HepG2 (cell line): ENCODE measurements around the gene DLG4. TPM values are rescaled to one million over a fixed set of nuclear protein-coding genes. Genes with fewer than 3 reads are reported as not detected.

Experiments
- AHR ChIP-seq: IDR thresholded peaks from 2 replicates; pipeline ENCODE4 v1.6.1; 2018; ENCODE audit warnings: missing genetic modification reagents, missing compliant biosample characterization
- FOXK1 ChIP-seq: sonication (generic); formaldehyde crosslinking; IDR thresholded peaks from 2 replicates; pipeline ENCODE4 v1.4.0; 2020; ENCODE audit warnings: low read depth, missing genetic modification reagents, borderline replicate concordance
- KDM3A ChIP-seq: IDR thresholded peaks from 2 replicates; pipeline ENCODE4 v1.6.1; 2018; ENCODE audit warnings: low read depth, missing compliant biosample characterization
- PTBP1 ChIP-seq: fragments of 200-400 bp; formaldehyde crosslinking; IDR thresholded peaks from 2 replicates; pipeline ENCODE4 v1.6.1; 2018; ENCODE audit warnings: low read length, low read depth; ENCODE audit not compliant: poor library complexity, severe bottlenecking
- TARDBP ChIP-seq: sonication (generic); formaldehyde crosslinking; IDR thresholded peaks from 2 replicates; pipeline ENCODE4 v1.8.0; 2022; ENCODE audit warnings: mild to moderate bottlenecking, missing genetic modification reagents
- ZFP1 ChIP-seq: IDR thresholded peaks from 2 replicates; pipeline ENCODE4 v1.6.1; 2016
- ZMYM2 ChIP-seq: sonication (generic); formaldehyde crosslinking; IDR thresholded peaks from 2 replicates; pipeline ENCODE4 v1.8.0; 2022; ENCODE audit warnings: mild to moderate bottlenecking, missing genetic modification reagents
- ZNF598 ChIP-seq: sonication (generic); formaldehyde crosslinking; IDR thresholded peaks from 2 replicates; pipeline ENCODE4 v1.5.1; 2020; ENCODE audit warnings: mild to moderate bottlenecking, missing genetic modification reagents, borderline replicate concordance
- ZNF687 ChIP-seq: sonication (generic); formaldehyde crosslinking; IDR thresholded peaks from 2 replicates; pipeline ENCODE4 v1.5.1; 2020; ENCODE audit warnings: mild to moderate bottlenecking, missing genetic modification reagents, moderate library complexity
- ZNF782 ChIP-seq: sonication (generic); formaldehyde crosslinking; IDR thresholded peaks from 2 replicates; pipeline ENCODE4 v1.4.0; 2020; ENCODE audit warnings: missing genetic modification reagents, mild to moderate bottlenecking, borderline replicate concordance
- ZSCAN25 ChIP-seq: sonication (generic); formaldehyde crosslinking; IDR thresholded peaks from 2 replicates; pipeline ENCODE4 v1.8.0; 2022; ENCODE audit warnings: mild to moderate bottlenecking, missing genetic modification reagents
- polyA plus RNA-seq, 8 experiments: library from polyadenylated mRNA; depleted of rRNA in 3 of 8; stranded (reverse) in 7 of 8; unstranded in 1 of 8; fragments of >200 nt; fragmentation: Illumina TruSeq in 4 of 8; extraction: Trizol in 4 of 8; gene quantifications; 2 replicates each; pipeline versions ENCODE4 v1.2.1 to v1.2.3, GENCODE V29; 2011 to 2016; ENCODE audit warnings: low read depth in 4 of 8, missing spikeins in 1 of 8, mixed read lengths in 1 of 8; ENCODE audit not compliant: insufficient read depth in 1 of 8
- total RNA-seq, 5 experiments: library from RNA; depleted of rRNA; stranded (reverse); fragments of >200 nt; fragmentation: Illumina TruSeq; extraction: Trizol; gene quantifications; 2 replicates each; pipeline ENCODE4 v1.2.3, GENCODE V29; 2016; ENCODE audit warnings: low read depth in 1 of 5
- TF ChIP-seq, protein P1 (sequence below), 2 experiments: fragments of 450-650 bp in 1 of 2; sonication (generic) in 1 of 2; formaldehyde crosslinking in 1 of 2; IDR thresholded peaks; 2 replicates each; pipeline versions ENCODE4 v1.6.1 to v1.8.0; 2016 to 2022; ENCODE audit warnings: antibody characterized with exemption in 1 of 2, mild to moderate bottlenecking in 1 of 2, missing genetic modification reagents in 1 of 2
- TF ChIP-seq, protein P2 (sequence below): sonication (generic); formaldehyde crosslinking; IDR thresholded peaks from 2 replicates; pipeline ENCODE4 v1.4.0; 2020; ENCODE audit warnings: missing genetic modification reagents, borderline replicate concordance

Gene DLG4
- total and polyA plus RNA-seq, 2 of the 13 experiments (the other 11 are each of a cell fraction or from before 2014, with no cell fraction given) = 0.71 to 4.3 TPM

DNA sequence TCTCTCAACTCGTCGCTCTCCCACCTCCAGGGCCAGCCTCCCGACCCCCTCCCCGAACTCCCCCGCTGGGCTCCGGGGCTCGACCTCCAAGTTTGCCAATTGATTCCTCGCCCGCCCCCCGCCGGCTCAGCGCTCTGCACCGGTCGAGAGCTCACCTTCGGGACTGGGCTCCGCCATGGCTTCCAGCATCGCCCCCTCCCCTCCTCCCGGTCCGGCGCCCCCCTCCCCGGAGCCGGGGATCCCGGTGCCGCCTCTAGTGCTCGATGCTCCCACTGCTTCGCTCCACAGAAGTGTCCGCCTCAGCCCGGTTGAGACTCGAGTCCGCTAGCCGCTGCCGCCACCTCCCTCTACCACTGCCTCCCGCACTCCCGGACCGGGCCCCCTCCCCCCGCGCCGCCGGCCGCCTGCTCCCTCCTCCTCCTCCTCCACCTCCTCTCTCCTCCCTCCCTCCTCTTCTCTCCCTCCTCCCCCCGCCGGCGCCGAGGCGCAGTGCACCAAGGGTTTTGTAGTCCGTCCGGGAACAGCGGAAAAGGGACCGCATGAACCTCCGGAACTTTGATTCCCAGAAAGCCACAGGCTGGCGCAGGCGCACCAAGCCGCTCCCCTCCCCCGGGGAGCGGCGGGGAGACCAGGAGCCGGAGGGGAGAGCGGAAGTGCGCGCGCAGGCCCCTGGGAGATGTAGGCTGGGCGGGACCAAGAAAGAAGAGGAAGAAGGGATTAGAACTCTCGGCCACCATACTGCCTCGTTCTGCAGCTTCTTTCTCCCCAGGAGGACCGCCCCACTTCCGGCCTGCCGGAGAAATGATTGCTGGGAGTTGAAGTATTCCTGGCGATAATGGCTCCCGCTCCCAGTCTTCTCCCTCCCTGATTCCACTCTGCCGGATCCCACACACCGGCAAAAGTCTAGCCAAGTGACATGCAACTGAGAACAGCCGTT lies 19.7 kb upstream of the DLG4 start, which contains the start of gene PHF23 (continued):
- TF ChIP-seq, protein P1, sequence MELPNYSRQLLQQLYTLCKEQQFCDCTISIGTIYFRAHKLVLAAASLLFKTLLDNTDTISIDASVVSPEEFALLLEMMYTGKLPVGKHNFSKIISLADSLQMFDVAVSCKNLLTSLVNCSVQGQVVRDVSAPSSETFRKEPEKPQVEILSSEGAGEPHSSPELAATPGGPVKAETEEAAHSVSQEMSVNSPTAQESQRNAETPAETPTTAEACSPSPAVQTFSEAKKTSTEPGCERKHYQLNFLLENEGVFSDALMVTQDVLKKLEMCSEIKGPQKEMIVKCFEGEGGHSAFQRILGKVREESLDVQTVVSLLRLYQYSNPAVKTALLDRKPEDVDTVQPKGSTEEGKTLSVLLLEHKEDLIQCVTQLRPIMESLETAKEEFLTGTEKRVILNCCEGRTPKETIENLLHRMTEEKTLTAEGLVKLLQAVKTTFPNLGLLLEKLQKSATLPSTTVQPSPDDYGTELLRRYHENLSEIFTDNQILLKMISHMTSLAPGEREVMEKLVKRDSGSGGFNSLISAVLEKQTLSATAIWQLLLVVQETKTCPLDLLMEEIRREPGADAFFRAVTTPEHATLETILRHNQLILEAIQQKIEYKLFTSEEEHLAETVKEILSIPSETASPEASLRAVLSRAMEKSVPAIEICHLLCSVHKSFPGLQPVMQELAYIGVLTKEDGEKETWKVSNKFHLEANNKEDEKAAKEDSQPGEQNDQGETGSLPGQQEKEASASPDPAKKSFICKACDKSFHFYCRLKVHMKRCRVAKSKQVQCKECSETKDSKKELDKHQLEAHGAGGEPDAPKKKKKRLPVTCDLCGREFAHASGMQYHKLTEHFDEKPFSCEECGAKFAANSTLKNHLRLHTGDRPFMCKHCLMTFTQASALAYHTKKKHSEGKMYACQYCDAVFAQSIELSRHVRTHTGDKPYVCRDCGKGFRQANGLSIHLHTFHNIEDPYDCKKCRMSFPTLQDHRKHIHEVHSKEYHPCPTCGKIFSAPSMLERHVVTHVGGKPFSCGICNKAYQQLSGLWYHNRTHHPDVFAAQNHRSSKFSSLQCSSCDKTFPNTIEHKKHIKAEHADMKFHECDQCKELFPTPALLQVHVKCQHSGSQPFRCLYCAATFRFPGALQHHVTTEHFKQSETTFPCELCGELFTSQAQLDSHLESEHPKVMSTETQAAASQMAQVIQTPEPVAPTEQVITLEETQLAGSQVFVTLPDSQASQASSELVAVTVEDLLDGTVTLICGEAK (IDR thresholded peaks at IDR 0.05) = peak; percentile 67
- TF ChIP-seq, protein P1 (CRISPR knock-in tag; IDR thresholded peaks at IDR 0.05) = no peak
- TF ChIP-seq AHR (CRISPR knock-in tag) = no peak
- TF ChIP-seq KDM3A (CRISPR knock-in tag) = no peak
- peak; percentile 84 for TF ChIP-seq PTBP1
- TF ChIP-seq ZNF687 = peak; percentile 75
- TF ChIP-seq ZSCAN25 (CRISPR knock-in tag) = peak; percentile 70
- TF ChIP-seq TARDBP = peak; percentile 91
- TF ChIP-seq, protein P2, sequence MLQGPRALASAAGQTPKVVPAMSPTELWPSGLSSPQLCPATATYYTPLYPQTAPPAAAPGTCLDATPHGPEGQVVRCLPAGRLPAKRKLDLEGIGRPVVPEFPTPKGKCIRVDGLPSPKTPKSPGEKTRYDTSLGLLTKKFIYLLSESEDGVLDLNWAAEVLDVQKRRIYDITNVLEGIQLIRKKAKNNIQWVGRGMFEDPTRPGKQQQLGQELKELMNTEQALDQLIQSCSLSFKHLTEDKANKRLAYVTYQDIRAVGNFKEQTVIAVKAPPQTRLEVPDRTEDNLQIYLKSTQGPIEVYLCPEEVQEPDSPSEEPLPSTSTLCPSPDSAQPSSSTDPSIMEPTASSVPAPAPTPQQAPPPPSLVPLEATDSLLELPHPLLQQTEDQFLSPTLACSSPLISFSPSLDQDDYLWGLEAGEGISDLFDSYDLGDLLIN (CRISPR knock-in tag) = 0 out of 2 replicates have a peak, but pooled peaks have one; percentile 46
- TF ChIP-seq FOXK1 (CRISPR knock-in tag) = peak; percentile 42
- TF ChIP-seq ZNF598 = no peak
- peak; percentile 34; the same call in 1 of the 2 replicates for TF ChIP-seq ZNF782 (CRISPR knock-in tag)
- no peak for TF ChIP-seq ZMYM2 (CRISPR knock-in tag)
- no peak for TF ChIP-seq ZFP1 (CRISPR knock-in tag)
